ENCODE results near the gene SRD5A1. TPM values are rescaled to one million over a fixed set of nuclear protein-coding genes. Genes with fewer than 3 reads are reported as not detected.

Gene SRD5A1
- total and polyA plus RNA-seq, 8 donors: 10.0 to 14.5 (median 12.5) TPM

- ATAC-seq: no peak
- H3K27ac ChIP-seq: peak overlapping the region; percentile 71 to 75
Measured at GRCh38 chr5:6721442-6721841, 88.2 kb downstream of the SRD5A1 start.

GRCh38 chr5:6722015-6722414, 88.8 kb downstream of the SRD5A1 start:
- Histone ChIP-seq H3K4me1 (peaks cover 24 to 66% of the 10 kb centered on the region in 2 donors), H3K4me3 (peak overlapping the region in 1 of 2 donors; percentile 11)

More at GRCh38 chr5:6721442-6721841, 88.2 kb downstream of the SRD5A1 start:
- intact Hi-C loops (cut with DNase I): no loop called here
- Histone ChIP-seq H3K9me3 (no peaks in the 10 kb centered on the region), H3K36me3 (no peaks in the 10 kb centered on the region), H3K4me1 (peaks cover 30 to 72% of the 10 kb centered on the region in 2 donors), H3K4me3 (no peak overlapping the region), H3K27me3 (no peaks in the 10 kb centered on the region)
- DNase-seq: no peak
- TF ChIP-seq, protein P1, sequence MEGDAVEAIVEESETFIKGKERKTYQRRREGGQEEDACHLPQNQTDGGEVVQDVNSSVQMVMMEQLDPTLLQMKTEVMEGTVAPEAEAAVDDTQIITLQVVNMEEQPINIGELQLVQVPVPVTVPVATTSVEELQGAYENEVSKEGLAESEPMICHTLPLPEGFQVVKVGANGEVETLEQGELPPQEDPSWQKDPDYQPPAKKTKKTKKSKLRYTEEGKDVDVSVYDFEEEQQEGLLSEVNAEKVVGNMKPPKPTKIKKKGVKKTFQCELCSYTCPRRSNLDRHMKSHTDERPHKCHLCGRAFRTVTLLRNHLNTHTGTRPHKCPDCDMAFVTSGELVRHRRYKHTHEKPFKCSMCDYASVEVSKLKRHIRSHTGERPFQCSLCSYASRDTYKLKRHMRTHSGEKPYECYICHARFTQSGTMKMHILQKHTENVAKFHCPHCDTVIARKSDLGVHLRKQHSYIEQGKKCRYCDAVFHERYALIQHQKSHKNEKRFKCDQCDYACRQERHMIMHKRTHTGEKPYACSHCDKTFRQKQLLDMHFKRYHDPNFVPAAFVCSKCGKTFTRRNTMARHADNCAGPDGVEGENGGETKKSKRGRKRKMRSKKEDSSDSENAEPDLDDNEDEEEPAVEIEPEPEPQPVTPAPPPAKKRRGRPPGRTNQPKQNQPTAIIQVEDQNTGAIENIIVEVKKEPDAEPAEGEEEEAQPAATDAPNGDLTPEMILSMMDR (IDR thresholded peaks at IDR 0.05): no peak

GRCh38 chr5:6723122-6723815, 90.0 kb downstream of the SRD5A1 start:
- H3K4me3 ChIP-seq: no peak overlapping the region
- DNase-seq: no peak
- intact Hi-C loops (cut with DNase I): no loop called here
- H3K36me3 ChIP-seq: no peaks in the 10 kb centered on the region
- no peaks in the 10 kb centered on the region for H3K27me3 ChIP-seq
- TF ChIP-seq, protein P1 (IDR thresholded peaks at IDR 0.05): no peak
- ATAC-seq: peak; percentile 51
- peak overlapping the region in 1 of 2 donors; percentile 75 for H3K27ac ChIP-seq
- H3K9me3 ChIP-seq: no peaks in the 10 kb centered on the region
- peaks cover 24 to 54% of the 10 kb centered on the region in 2 donors for H3K4me1 ChIP-seq

More at GRCh38 chr5:6722015-6722414, 88.8 kb downstream of the SRD5A1 start:
- TF ChIP-seq, protein P1 (IDR thresholded peaks at IDR 0.05): no peak
- DNase-seq: no peak
- ATAC-seq: peak; percentile 28
- Histone ChIP-seq H3K9me3 (no peaks in the 10 kb centered on the region), H3K36me3 (no peaks in the 10 kb centered on the region), H3K27me3 (no peaks in the 10 kb centered on the region), H3K27ac (peak overlapping the region; percentile 71 to 75)
- intact Hi-C loops (cut with DNase I): no loop called here

DNA sequence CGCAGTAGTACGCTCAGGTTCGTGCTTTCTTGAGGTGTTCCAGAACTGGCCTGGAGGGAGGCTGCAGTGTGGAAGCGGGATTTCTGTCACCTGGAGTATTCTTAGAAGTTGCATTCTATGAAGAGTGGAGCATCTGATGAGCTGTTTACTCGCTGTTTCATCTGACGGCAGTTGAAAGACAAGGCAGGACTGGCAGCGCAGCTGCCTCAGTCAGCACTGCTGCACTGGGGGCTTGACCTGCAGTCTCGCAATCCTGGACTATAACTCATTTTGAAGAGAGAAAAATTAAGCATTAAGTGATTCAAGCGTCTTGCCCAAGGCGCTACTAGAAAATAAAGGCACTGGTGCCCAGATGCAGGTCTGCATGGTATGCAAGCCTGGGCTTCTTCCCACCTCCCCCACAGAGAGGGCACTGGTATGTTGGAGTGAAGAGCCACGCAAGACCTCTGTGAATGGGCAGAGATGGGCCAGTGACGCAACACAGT, 90.6 kb downstream of the SRD5A1 start:
- no peak overlapping the region for H3K4me3 ChIP-seq
- TF ChIP-seq, protein P1 (IDR thresholded peaks at IDR 0.05): no peak
- no peak for ATAC-seq
- DNase-seq: no peak
- H3K36me3 ChIP-seq: no peaks in the 10 kb centered on the region
- peaks cover 24 to 53% of the 10 kb centered on the region in 2 donors for H3K4me1 ChIP-seq
- no peaks in the 10 kb centered on the region for H3K27me3 ChIP-seq
- no peak overlapping the region for H3K27ac ChIP-seq
- H3K9me3 ChIP-seq: no peaks in the 10 kb centered on the region
- intact Hi-C loops (cut with DNase I): no loop called here

Other genes with a start within 250 kb of the SRD5A1 start
- under 1 TPM; 0.05 to 0.06 TPM for gene UBE2QL1, start 184.6 kb upstream of the SRD5A1 start, total RNA-seq
- under 1 TPM; 0.26 to 0.32 (median 0.28) TPM for gene UBE2QL1, start 184.6 kb upstream of the SRD5A1 start, polyA plus RNA-seq (ENCODE audit: insufficient read length in 6 of 6)
- gene NSUN2, start 396 bp upstream of the SRD5A1 start, total RNA-seq: 10 to 100 TPM; 37.5 to 49.5 TPM
- 10 to 100 TPM; 52.6 to 93.9 (median 61.4) TPM for gene NSUN2, start 396 bp upstream of the SRD5A1 start, polyA plus RNA-seq (ENCODE audit: insufficient read length in 6 of 6)
- gene TENT4A, start 80.0 kb downstream of the SRD5A1 start, total RNA-seq: 10 to 100 TPM; 17.1 to 23.3 TPM
- gene TENT4A, start 80.0 kb downstream of the SRD5A1 start, polyA plus RNA-seq (ENCODE audit: insufficient read length in 6 of 6): 10 to 100 TPM; 30.2 to 38.2 (median 34.1) TPM